ENCODE data around the gene HTD2.
"Not testable (repeated sequence)": the region's sequence is repeated elsewhere in the genome, so short reads cannot be mapped to it uniquely, and the experiment has no call there.

Gene HTD2

GRCh38 chr3:58333206-58334012, 27.1 kb downstream of the HTD2 start:
- Mint-ChIP-seq H3K4me1 (ENCODE audit: low read depth) (peaks cover 39% of the 10 kb centered on the region), H3K27me3 (no peaks in the 10 kb centered on the region), H3K4me3 (peak overlapping the region; percentile 98), H3K27ac (peak overlapping the region; percentile 96), H3K36me3 (ENCODE audit: low read depth) (peaks cover 31% of the 10 kb centered on the region), H3K9me3 (no peaks in the 10 kb centered on the region)
- peak; percentile 57 for DNase-seq

GRCh38 chr3:58334013-58334321, 27.6 kb downstream of the HTD2 start:
- H3K27me3 Mint-ChIP-seq, result no peaks in the 10 kb centered on the region
- peak overlapping the region; percentile 98 for H3K4me3 Mint-ChIP-seq
- H3K36me3 Mint-ChIP-seq (ENCODE audit: low read depth), result peaks cover 34% of the 10 kb centered on the region
- H3K4me1 Mint-ChIP-seq (ENCODE audit: low read depth), result peaks cover 39% of the 10 kb centered on the region
- peak overlapping the region; percentile 96 for H3K27ac Mint-ChIP-seq
- no peaks in the 10 kb centered on the region for H3K9me3 Mint-ChIP-seq
- no peak for DNase-seq

GRCh38 chr3:58334506-58334884, 28.2 kb downstream of the HTD2 start:
- no peaks in the 10 kb centered on the region for H3K27me3 Mint-ChIP-seq
- peaks cover 39% of the 10 kb centered on the region for H3K4me1 Mint-ChIP-seq (ENCODE audit: low read depth)
- peaks cover 40% of the 10 kb centered on the region for H3K36me3 Mint-ChIP-seq (ENCODE audit: low read depth)
- H3K9me3 Mint-ChIP-seq, result no peaks in the 10 kb centered on the region
- H3K4me3 Mint-ChIP-seq, result peak overlapping the region; percentile 98
- peak overlapping the region; percentile 95 for H3K27ac Mint-ChIP-seq
- no peak for DNase-seq

- Mint-ChIP-seq H3K36me3 (ENCODE audit: low read depth) (peaks cover 42% of the 10 kb centered on the region), H3K9me3 (no peaks in the 10 kb centered on the region), H3K4me1 (ENCODE audit: low read depth) (peaks cover 39% of the 10 kb centered on the region), H3K27ac (peak overlapping the region; percentile 95), H3K27me3 (no peaks in the 10 kb centered on the region), H3K4me3 (peak overlapping the region; percentile 98)
- no peak for DNase-seq
Observed at GRCh38 chr3:58335652-58335947, 29.3 kb downstream of the HTD2 start.

- peaks cover 49% of the 10 kb centered on the region for H3K36me3 Mint-ChIP-seq (ENCODE audit: low read depth)
- no peaks in the 10 kb centered on the region for H3K27me3 Mint-ChIP-seq
- DNase-seq, result no peak
- no peaks in the 10 kb centered on the region for H3K9me3 Mint-ChIP-seq
- H3K4me3 Mint-ChIP-seq, result no peak overlapping the region
- H3K4me1 Mint-ChIP-seq (ENCODE audit: low read depth), result peaks cover 43% of the 10 kb centered on the region
- H3K27ac Mint-ChIP-seq, result peak overlapping the region; percentile 30
Observed at GRCh38 chr3:58336135-58336882, 30.0 kb downstream of the HTD2 start.

- Mint-ChIP-seq H3K9me3 (no peaks in the 10 kb centered on the region), H3K27ac (no peak overlapping the region), H3K4me1 (ENCODE audit: low read depth) (peaks cover 38% of the 10 kb centered on the region), H3K36me3 (ENCODE audit: low read depth) (peaks cover 56% of the 10 kb centered on the region), H3K4me3 (no peak overlapping the region), H3K27me3 (no peaks in the 10 kb centered on the region)
- no peak for DNase-seq
Observed at GRCh38 chr3:58337190-58337589, 30.9 kb downstream of the HTD2 start.

- not testable (repeated sequence) for H3K4me3 Mint-ChIP-seq, H3K27me3 Mint-ChIP-seq, H3K27ac Mint-ChIP-seq, DNase-seq, H3K9me3 Mint-ChIP-seq
- peaks cover 64% of the 10 kb centered on the region for H3K36me3 Mint-ChIP-seq (ENCODE audit: low read depth)
- H3K4me1 Mint-ChIP-seq (ENCODE audit: low read depth), result peaks cover 30% of the 10 kb centered on the region
Observed at GRCh38 chr3:58339146-58339545, 32.8 kb downstream of the HTD2 start.

GRCh38 chr3:58340594-58341244, 34.4 kb downstream of the HTD2 start:
- no peak overlapping the region for H3K27ac Mint-ChIP-seq
- DNase-seq, result no peak
- peaks cover 62% of the 10 kb centered on the region for H3K36me3 Mint-ChIP-seq (ENCODE audit: low read depth)
- H3K27me3 Mint-ChIP-seq, result no peaks in the 10 kb centered on the region
- peaks cover 19% of the 10 kb centered on the region for H3K4me1 Mint-ChIP-seq (ENCODE audit: low read depth)
- H3K4me3 Mint-ChIP-seq, result no peak overlapping the region
- no peaks in the 10 kb centered on the region for H3K9me3 Mint-ChIP-seq

- H3K27me3 Mint-ChIP-seq, result no peaks in the 10 kb centered on the region
- H3K36me3 Mint-ChIP-seq (ENCODE audit: low read depth), result peaks cover 57% of the 10 kb centered on the region
- H3K4me1 Mint-ChIP-seq (ENCODE audit: low read depth), result peaks cover 20% of the 10 kb centered on the region
- no peak overlapping the region for H3K27ac Mint-ChIP-seq
- no peaks in the 10 kb centered on the region for H3K9me3 Mint-ChIP-seq
- H3K4me3 Mint-ChIP-seq, result no peak overlapping the region
- DNase-seq, result no peak
Observed at GRCh38 chr3:58341376-58341775, 35.1 kb downstream of the HTD2 start.

- no peak for DNase-seq
- Mint-ChIP-seq H3K36me3 (ENCODE audit: low read depth) (peaks cover 53% of the 10 kb centered on the region), H3K9me3 (no peaks in the 10 kb centered on the region), H3K4me3 (no peak overlapping the region), H3K27me3 (no peaks in the 10 kb centered on the region), H3K27ac (no peak overlapping the region), H3K4me1 (ENCODE audit: low read depth) (peaks cover 25% of the 10 kb centered on the region)
Observed at GRCh38 chr3:58342676-58343075, 36.4 kb downstream of the HTD2 start.

- no peak for DNase-seq
- peaks cover 60% of the 10 kb centered on the region for H3K36me3 Mint-ChIP-seq (ENCODE audit: low read depth)
- no peak overlapping the region for H3K4me3 Mint-ChIP-seq
- H3K9me3 Mint-ChIP-seq, result no peaks in the 10 kb centered on the region
- peaks cover 40% of the 10 kb centered on the region for H3K4me1 Mint-ChIP-seq (ENCODE audit: low read depth)
- peak overlapping the region; percentile 74 for H3K27ac Mint-ChIP-seq
- no peaks in the 10 kb centered on the region for H3K27me3 Mint-ChIP-seq
Observed at GRCh38 chr3:58345457-58345856, 39.1 kb downstream of the HTD2 start.

- no peaks in the 10 kb centered on the region for H3K9me3 Mint-ChIP-seq
- H3K27ac Mint-ChIP-seq, result peak overlapping the region; percentile 74
- DNase-seq, result no peak
- H3K36me3 Mint-ChIP-seq (ENCODE audit: low read depth), result peaks cover 51% of the 10 kb centered on the region
- H3K4me1 Mint-ChIP-seq (ENCODE audit: low read depth), result peaks cover 41% of the 10 kb centered on the region
- no peak overlapping the region for H3K4me3 Mint-ChIP-seq
- H3K27me3 Mint-ChIP-seq, result no peaks in the 10 kb centered on the region
Observed at GRCh38 chr3:58346368-58346767, 40.0 kb downstream of the HTD2 start.

- no peaks in the 10 kb centered on the region for H3K9me3 Mint-ChIP-seq
- H3K27me3 Mint-ChIP-seq, result no peaks in the 10 kb centered on the region
- DNase-seq, result no peak
- no peak overlapping the region for H3K27ac Mint-ChIP-seq
- H3K4me1 Mint-ChIP-seq (ENCODE audit: low read depth), result peaks cover 52% of the 10 kb centered on the region
- H3K36me3 Mint-ChIP-seq (ENCODE audit: low read depth), result peaks cover 48% of the 10 kb centered on the region
- H3K4me3 Mint-ChIP-seq, result no peak overlapping the region
Observed at GRCh38 chr3:58347984-58348383, 41.7 kb downstream of the HTD2 start.

- Mint-ChIP-seq H3K36me3 (ENCODE audit: low read depth) (peaks cover 38% of the 10 kb centered on the region), H3K4me3 (no peak overlapping the region), H3K27ac (peak overlapping the region; percentile 38), H3K27me3 (no peaks in the 10 kb centered on the region), H3K9me3 (no peaks in the 10 kb centered on the region), H3K4me1 (ENCODE audit: low read depth) (peaks cover 59% of the 10 kb centered on the region)
- DNase-seq, result no peak
Observed at GRCh38 chr3:58349792-58350626, 43.7 kb downstream of the HTD2 start.
